SK-N-SH (cell line): Measurements from ENCODE around the gene CTNNA3. TPM values are rescaled to one million over a fixed set of nuclear protein-coding genes. Genes with fewer than 3 reads are reported as not detected.

ENCODE experiments used
- CTCF ChIA-PET: fragments of 300-600, 350-600 bp; formaldehyde crosslinking; extraction: SDS; loops from one replicate; lab custom pipeline; 2021; lab: Yijun Ruan, JAX
- POLR2A ChIA-PET: fragments of 350-600 bp; sonication (Branson Sonifier 250); formaldehyde crosslinking; extraction: SDS; loops from one replicate; lab custom pipeline; 2020; ENCODE audit warnings: antibody characterized with exemption, inconsistent platforms; lab: Yijun Ruan, JAX
- DNase-seq: peaks from one replicate; pipeline ENCODE4 v3.0.0; 2012
- H2AFZ ChIP-seq: fragments of 200-600 bp; sonication (generic); 2 replicates; pipeline ENCODE4 v1.8.1; 2016; ENCODE audit warnings: antibody characterized with exemption, mild to moderate bottlenecking, low read depth
- H3F3A ChIP-seq: fragments of 200-600 bp; sonication (generic); replicated peaks from 2 replicates; pipeline ENCODE3; 2016; ENCODE audit warnings: antibody characterized with exemption, mild to moderate bottlenecking; ENCODE audit not compliant: insufficient read depth
- H3K27ac ChIP-seq, 2 experiments: fragments of 200-500 bp in 1 of 2; fragments of 200-600 bp in 1 of 2; sonication (Bioruptor generic) in 1 of 2; sonication (generic), shearing (Covaris generic) in 1 of 2; 2 replicates each; pipeline versions ENCODE4 v1.5.1 to v1.6.1; 2014 to 2016; ENCODE audit warnings: low read depth in 2 of 2, inconsistent platforms in 1 of 2, low read length in 1 of 2, mild to moderate bottlenecking in 1 of 2, mixed read lengths in 1 of 2
- H3K27me3 ChIP-seq: fragments of 200-600 bp; sonication (generic), shearing (Covaris generic); 2 replicates; pipeline ENCODE4 v1.6.1; 2016; ENCODE audit warnings: mixed run types; ENCODE audit not compliant: insufficient read depth
- H3K36me3 ChIP-seq, 2 experiments: fragments of 200-500 bp in 1 of 2; fragments of 200-600 bp in 1 of 2; sonication (Bioruptor generic) in 1 of 2; sonication (generic) in 1 of 2; replicated peaks in 1 of 2; 2 replicates each; pipeline versions ENCODE3 to v1.5.1; 2014 to 2016; ENCODE audit warnings: low read length in 1 of 2, mild to moderate bottlenecking in 1 of 2; ENCODE audit not compliant: insufficient read depth in 2 of 2, control insufficient read depth in 1 of 2
- H3K4me1 ChIP-seq, 2 experiments: fragments of 200-500 bp in 1 of 2; fragments of 200-600 bp in 1 of 2; sonication (Bioruptor generic) in 1 of 2; sonication (generic), shearing (Covaris generic) in 1 of 2; 2 replicates each; pipeline versions ENCODE4 v1.5.1 to v1.6.1; 2014 to 2016; ENCODE audit warnings: low read depth in 1 of 2, low read length in 1 of 2, mixed run types in 1 of 2; ENCODE audit not compliant: insufficient read depth in 2 of 2, control insufficient read depth in 1 of 2
- H3K4me2 ChIP-seq: fragments of 200-600 bp; sonication (generic), shearing (Covaris generic); 2 replicates; pipeline ENCODE4 v1.6.1; 2017; ENCODE audit warnings: mixed run types
- H3K4me3 ChIP-seq, 2 experiments: fragments of 200-500 bp in 1 of 2; fragments of 200-600 bp in 1 of 2; sonication (Bioruptor generic) in 1 of 2; sonication (generic), shearing (Covaris generic) in 1 of 2; 2 replicates each; pipeline versions ENCODE4 v1.5.1 to v1.8.1; 2014 to 2016; ENCODE audit warnings: low read depth in 2 of 2, inconsistent platforms in 1 of 2, low read length in 1 of 2, mild to moderate bottlenecking in 1 of 2, mixed read lengths in 1 of 2, moderate library complexity in 1 of 2
- H3K79me2 ChIP-seq: fragments of 200-600 bp; sonication (generic); 2 replicates; pipeline ENCODE4 v1.8.1; 2017; ENCODE audit warnings: mild to moderate bottlenecking; ENCODE audit not compliant: insufficient read depth
- H3K9ac ChIP-seq: fragments of 200-600 bp; sonication (generic); 2 replicates; pipeline ENCODE4 v1.6.1; 2017; ENCODE audit warnings: mixed run types
- H3K9me2 ChIP-seq: fragments of 200-600 bp; sonication (generic); 2 replicates; pipeline ENCODE4 v1.6.1; 2017; ENCODE audit warnings: mixed run types
- H3K9me3 ChIP-seq: fragments of 200-600 bp; sonication (generic); 2 replicates; pipeline ENCODE4 v1.6.1; 2017; ENCODE audit warnings: mixed run types, mild to moderate bottlenecking, moderate library complexity
- H4K20me1 ChIP-seq: fragments of 200-600 bp; sonication (generic); 2 replicates; pipeline ENCODE4 v1.6.1; 2017; ENCODE audit warnings: mild to moderate bottlenecking, mixed run types; ENCODE audit not compliant: insufficient read depth
- CHD2 ChIP-seq: fragments of 150-350 bp; IDR thresholded peaks from 2 replicates; pipeline ENCODE4 v1.6.1; 2018; ENCODE audit warnings: low read length; ENCODE audit not compliant: partially characterized antibody
- ELF1 ChIP-seq: IDR thresholded peaks from 2 replicates; pipeline ENCODE4 v1.4.0; 2012
- EP300 ChIP-seq, 2 experiments: IDR thresholded peaks; 2 replicates each; pipeline versions ENCODE4 v1.4.0 to v1.6.1; 2012; ENCODE audit warnings: borderline replicate concordance in 1 of 2, low read depth in 1 of 2, low read length in 1 of 2
- EZH2phosphoT487 ChIP-seq: fragments of 200-600 bp; sonication (generic); IDR thresholded peaks from 2 replicates; pipeline ENCODE4 v1.6.1; 2017; ENCODE audit warnings: low read depth, mixed run types, mild to moderate bottlenecking, antibody characterized with exemption, moderate library complexity, borderline replicate concordance
- FOXJ3 ChIP-seq: sonication (generic); formaldehyde crosslinking; IDR thresholded peaks from 2 replicates; pipeline ENCODE4 v1.5.1; 2020; ENCODE audit warnings: mild to moderate bottlenecking, missing genetic modification reagents
- GABPA ChIP-seq: IDR thresholded peaks from 2 replicates; pipeline ENCODE4 v1.4.0; 2012; ENCODE audit warnings: low read depth, mild to moderate bottlenecking
- GATA2 ChIP-seq: sonication (generic); formaldehyde crosslinking; IDR thresholded peaks from 2 replicates; pipeline ENCODE4 v1.5.0; 2020; ENCODE audit warnings: mild to moderate bottlenecking, missing genetic modification reagents
- JUND ChIP-seq: IDR thresholded peaks from 2 replicates; pipeline ENCODE4 v1.4.0; 2012
- MEF2A ChIP-seq: IDR thresholded peaks from 2 replicates; pipeline ENCODE4 v1.4.0; 2012; ENCODE audit warnings: low read depth, borderline replicate concordance
- NRF1 ChIP-seq: IDR thresholded peaks from 2 replicates; pipeline ENCODE4 v1.6.1; 2012; ENCODE audit warnings: low read depth, mild to moderate bottlenecking, low read length
- POLR2AphosphoS5 ChIP-seq: IDR thresholded peaks from 2 replicates; pipeline ENCODE4 v1.6.1; 2012; ENCODE audit warnings: low read depth, low read length
- RAD21 ChIP-seq: IDR thresholded peaks from 2 replicates; pipeline ENCODE4 v1.6.1; 2012; ENCODE audit warnings: mild to moderate bottlenecking, low read length
- SIN3A ChIP-seq: IDR thresholded peaks from 2 replicates; pipeline ENCODE4 v1.6.1; 2012; ENCODE audit warnings: low read depth, mild to moderate bottlenecking, low read length, moderate library complexity, borderline replicate concordance
- TCF12 ChIP-seq: IDR thresholded peaks from 2 replicates; pipeline ENCODE4 v1.4.0; 2012
- TEAD4 ChIP-seq: IDR thresholded peaks from 2 replicates; pipeline ENCODE4 v1.4.0; 2012; ENCODE audit warnings: mild to moderate bottlenecking, borderline replicate concordance; ENCODE audit not compliant: insufficient read depth
- WGBS: methylation state at CpG from one replicate; pipeline ENCODE4 v1.1.6; 2017; ENCODE audit warnings: low lambda C conversion rate; 5-methylcytosine and 5-hydroxymethylcytosine counted together
- polyA plus RNA-seq, 3 experiments: library from polyadenylated mRNA; depleted of rRNA; stranded (reverse); fragments of >200 nt; gene quantifications; 2 replicates each; pipeline ENCODE4 v1.2.3, GENCODE V29; 2012
- TF ChIP-seq, protein P1 (sequence below): fragments of 200-600 bp; sonication (generic); IDR thresholded peaks from 2 replicates; pipeline ENCODE4 v1.6.1; 2017; ENCODE audit warnings: antibody characterized with exemption, mild to moderate bottlenecking, moderate library complexity
- TF ChIP-seq, protein P2 (sequence below): IDR thresholded peaks from 2 replicates; pipeline ENCODE4 v1.4.0; 2012; ENCODE audit warnings: low read depth, borderline replicate concordance
- TF ChIP-seq, protein P3 (sequence below): IDR thresholded peaks from 2 replicates; pipeline ENCODE4 v1.6.1; 2012; ENCODE audit warnings: mild to moderate bottlenecking, low read depth, low read length, moderate library complexity

The CTNNA3 gene
- polyA plus RNA-seq, 1 of the 3 experiments (the other 2 are of a cell fraction), result not detected

DNA sequence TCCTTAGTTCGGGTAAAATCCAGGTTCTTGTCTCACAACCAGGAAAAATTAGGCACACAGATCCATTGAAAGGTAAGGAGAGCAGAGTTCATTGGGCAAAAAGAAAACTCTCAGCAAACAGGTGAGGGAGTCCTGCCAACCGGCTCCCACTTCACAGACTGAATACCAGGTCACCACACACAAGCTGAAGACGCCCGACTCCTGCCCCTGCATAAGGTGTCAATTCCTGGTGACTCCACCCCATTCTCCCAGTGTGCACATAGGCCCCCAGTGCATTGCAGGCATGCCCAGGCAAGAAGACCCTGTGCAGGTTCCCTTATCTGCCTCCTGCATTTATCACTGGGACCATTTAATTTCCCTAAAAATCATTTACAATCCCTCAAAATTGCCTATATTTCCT, 415.6 kb downstream of the CTNNA3 start:
- H3F3A ChIP-seq, result no peaks in the 10 kb centered on the region
- H3K27me3 ChIP-seq, result no peaks in the 10 kb centered on the region
- CTCF ChIA-PET, result no interaction called here
- no peak for DNase-seq
- 4% methylated on average over 4 of the region's 4 CpGs for WGBS
- no peaks in the 10 kb centered on the region for H3K36me3 ChIP-seq
- H3K79me2 ChIP-seq, result no peaks in the 10 kb centered on the region
- H3K9me3 ChIP-seq, result no peaks in the 10 kb centered on the region
- H2AFZ ChIP-seq, result no peak overlapping the region
- TF ChIP-seq, protein P1, sequence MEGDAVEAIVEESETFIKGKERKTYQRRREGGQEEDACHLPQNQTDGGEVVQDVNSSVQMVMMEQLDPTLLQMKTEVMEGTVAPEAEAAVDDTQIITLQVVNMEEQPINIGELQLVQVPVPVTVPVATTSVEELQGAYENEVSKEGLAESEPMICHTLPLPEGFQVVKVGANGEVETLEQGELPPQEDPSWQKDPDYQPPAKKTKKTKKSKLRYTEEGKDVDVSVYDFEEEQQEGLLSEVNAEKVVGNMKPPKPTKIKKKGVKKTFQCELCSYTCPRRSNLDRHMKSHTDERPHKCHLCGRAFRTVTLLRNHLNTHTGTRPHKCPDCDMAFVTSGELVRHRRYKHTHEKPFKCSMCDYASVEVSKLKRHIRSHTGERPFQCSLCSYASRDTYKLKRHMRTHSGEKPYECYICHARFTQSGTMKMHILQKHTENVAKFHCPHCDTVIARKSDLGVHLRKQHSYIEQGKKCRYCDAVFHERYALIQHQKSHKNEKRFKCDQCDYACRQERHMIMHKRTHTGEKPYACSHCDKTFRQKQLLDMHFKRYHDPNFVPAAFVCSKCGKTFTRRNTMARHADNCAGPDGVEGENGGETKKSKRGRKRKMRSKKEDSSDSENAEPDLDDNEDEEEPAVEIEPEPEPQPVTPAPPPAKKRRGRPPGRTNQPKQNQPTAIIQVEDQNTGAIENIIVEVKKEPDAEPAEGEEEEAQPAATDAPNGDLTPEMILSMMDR, result no peak
- TF ChIP-seq, protein P2, sequence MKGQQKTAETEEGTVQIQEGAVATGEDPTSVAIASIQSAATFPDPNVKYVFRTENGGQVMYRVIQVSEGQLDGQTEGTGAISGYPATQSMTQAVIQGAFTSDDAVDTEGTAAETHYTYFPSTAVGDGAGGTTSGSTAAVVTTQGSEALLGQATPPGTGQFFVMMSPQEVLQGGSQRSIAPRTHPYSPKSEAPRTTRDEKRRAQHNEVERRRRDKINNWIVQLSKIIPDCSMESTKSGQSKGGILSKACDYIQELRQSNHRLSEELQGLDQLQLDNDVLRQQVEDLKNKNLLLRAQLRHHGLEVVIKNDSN, result no peak
- TF ChIP-seq SIN3A (no peak), NRF1 (no peak), MEF2A (no peak), EZH2phosphoT487 (no peak), ELF1 (no peak), RAD21 (no peak), FOXJ3 (CRISPR knock-in tag) (no peak), JUND (no peak), EP300 (IDR thresholded peaks at IDR 0.05; ENCODE audit: borderline replicate concordance in 1 of 2, low read depth in 1 of 2, low read length in 1 of 2) (no peak), TCF12 (no peak), TEAD4 (no peak), GABPA (no peak), GATA2 (CRISPR knock-in tag) (no peak), POLR2AphosphoS5 (no peak), CHD2 (no peak)
- TF ChIP-seq, protein P3, sequence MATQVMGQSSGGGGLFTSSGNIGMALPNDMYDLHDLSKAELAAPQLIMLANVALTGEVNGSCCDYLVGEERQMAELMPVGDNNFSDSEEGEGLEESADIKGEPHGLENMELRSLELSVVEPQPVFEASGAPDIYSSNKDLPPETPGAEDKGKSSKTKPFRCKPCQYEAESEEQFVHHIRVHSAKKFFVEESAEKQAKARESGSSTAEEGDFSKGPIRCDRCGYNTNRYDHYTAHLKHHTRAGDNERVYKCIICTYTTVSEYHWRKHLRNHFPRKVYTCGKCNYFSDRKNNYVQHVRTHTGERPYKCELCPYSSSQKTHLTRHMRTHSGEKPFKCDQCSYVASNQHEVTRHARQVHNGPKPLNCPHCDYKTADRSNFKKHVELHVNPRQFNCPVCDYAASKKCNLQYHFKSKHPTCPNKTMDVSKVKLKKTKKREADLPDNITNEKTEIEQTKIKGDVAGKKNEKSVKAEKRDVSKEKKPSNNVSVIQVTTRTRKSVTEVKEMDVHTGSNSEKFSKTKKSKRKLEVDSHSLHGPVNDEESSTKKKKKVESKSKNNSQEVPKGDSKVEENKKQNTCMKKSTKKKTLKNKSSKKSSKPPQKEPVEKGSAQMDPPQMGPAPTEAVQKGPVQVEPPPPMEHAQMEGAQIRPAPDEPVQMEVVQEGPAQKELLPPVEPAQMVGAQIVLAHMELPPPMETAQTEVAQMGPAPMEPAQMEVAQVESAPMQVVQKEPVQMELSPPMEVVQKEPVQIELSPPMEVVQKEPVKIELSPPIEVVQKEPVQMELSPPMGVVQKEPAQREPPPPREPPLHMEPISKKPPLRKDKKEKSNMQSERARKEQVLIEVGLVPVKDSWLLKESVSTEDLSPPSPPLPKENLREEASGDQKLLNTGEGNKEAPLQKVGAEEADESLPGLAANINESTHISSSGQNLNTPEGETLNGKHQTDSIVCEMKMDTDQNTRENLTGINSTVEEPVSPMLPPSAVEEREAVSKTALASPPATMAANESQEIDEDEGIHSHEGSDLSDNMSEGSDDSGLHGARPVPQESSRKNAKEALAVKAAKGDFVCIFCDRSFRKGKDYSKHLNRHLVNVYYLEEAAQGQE, result no peak
- TF ChIP-seq, all 33 proteins: peak for 0
- Histone ChIP-seq H3K9me2 (no peaks in the 10 kb centered on the region), H3K4me2 (no peak overlapping the region), H3K4me1 (no peaks in the 10 kb centered on the region), H3K27ac (no peak overlapping the region), H3K4me3 (no peak overlapping the region), H4K20me1 (no peaks in the 10 kb centered on the region), H3K9ac (no peak overlapping the region)
- POLR2A ChIA-PET, result no interaction called here
